Measurements from ENCODE around the gene MAP4K5. TPM values are rescaled to one million over a fixed set of nuclear protein-coding genes. Genes with fewer than 3 reads are reported as not detected.

The MAP4K5 gene
- total RNA-seq, 1 experiment from 2014 or later = 39.1 TPM

DNA sequence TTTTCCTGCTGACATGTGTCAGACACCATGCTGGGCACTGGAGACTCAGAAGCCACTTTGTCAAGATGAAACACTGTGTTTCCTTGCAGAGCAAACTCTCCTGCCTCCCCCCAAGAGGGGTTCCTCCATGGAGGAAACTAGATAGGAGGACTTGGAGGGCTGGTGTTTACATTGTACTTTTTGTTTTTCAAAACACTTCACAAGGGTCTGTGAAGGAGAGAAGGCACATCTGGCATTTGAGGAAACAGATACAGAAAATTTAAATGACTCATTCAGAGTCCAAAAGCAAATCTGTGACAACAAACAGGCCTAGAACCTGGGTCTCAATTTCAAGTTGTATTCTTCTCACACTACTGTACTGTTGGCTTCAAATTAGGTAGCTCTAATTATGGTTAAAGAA lies 128.9 kb downstream of the MAP4K5 start:
- Histone ChIP-seq H3K79me2 (ENCODE audit: insufficient read depth, low read length) (no peaks in the 10 kb centered on the region), H3K9me2 (ENCODE audit: insufficient read depth) (no peaks in the 10 kb centered on the region), H3K27me3 (ENCODE audit: insufficient read depth, low read length) (no peaks in the 10 kb centered on the region), H2AFZ (ENCODE audit: low read depth, low read length, poor library complexity, severe bottlenecking) (no peak overlapping the region), H3K27ac (ENCODE audit: low read depth, low read length) (no peak overlapping the region), H3K9ac (ENCODE audit: low read length) (no peak overlapping the region), H4K20me1 (ENCODE audit: insufficient read depth) (no peaks in the 10 kb centered on the region), H3K36me3 (ENCODE audit: control insufficient read depth in 1 of 2, insufficient read depth in 2 of 2, low read length in 2 of 2) (no peaks in the 10 kb centered on the region), H3K4me1 (ENCODE audit: control insufficient read depth in 1 of 2, insufficient read depth in 2 of 2, low read length in 2 of 2) (peaks cover 3 to 4% of the 10 kb centered on the region in 2 experiments; a peak in 2 of 4 replicates), H3K4me2 (ENCODE audit: low read length) (no peak overlapping the region), H3K4me3 (replicated peaks in 1 of 2; ENCODE audit: low read depth in 1 of 2, low read length in 2 of 2) (no peak overlapping the region), H3K9me3 (ENCODE audit: control insufficient read depth in 1 of 2, insufficient read depth in 1 of 2, low read depth in 1 of 2, low read length in 2 of 2) (no peaks in the 10 kb centered on the region)
- ChIA-PET RAD21 (ENCODE audit: low non-redundant PET in 1 of 2, low total read pairs in 2 of 2, uncharacterized antibody in 2 of 2, unreplicated experiment in 2 of 2) (no interaction called here), CTCF (interaction anchor here (0.7 kb wide), 1 partner anchor 55 kb away, joined by 3 read pairs; no protein-coding TSS in a partner anchor), POLR2A (no interaction called here)
- intact Hi-C loops (cut with micrococcal nuclease) = no loop called here
- TF ChIP-seq TCF7L2 (IDR thresholded peaks at IDR 0.05; ENCODE audit: borderline replicate concordance, extremely low read depth, insufficient read depth, insufficient read length) (no peak), EGR1 (IDR thresholded peaks at IDR 0.05; ENCODE audit: low read depth) (no peak), ZFX (IDR thresholded peaks at IDR 0.05) (no peak), SIN3A (IDR thresholded peaks at IDR 0.05; ENCODE audit: low read depth) (no peak), EZH2 (IDR thresholded peaks at IDR 0.05) (no peak), SRF (IDR thresholded peaks at IDR 0.05; ENCODE audit: low read depth) (no peak), CEBPB (IDR thresholded peaks at IDR 0.05; ENCODE audit: low read depth) (no peak), FOSL1 (IDR thresholded peaks at IDR 0.05; ENCODE audit: low read depth) (no peak), SP1 (IDR thresholded peaks at IDR 0.05; ENCODE audit: low read depth) (no peak), RAD21 (IDR thresholded peaks at IDR 0.05; ENCODE audit: low read depth) (no peak), POLR2A (IDR thresholded peaks at IDR 0.05; ENCODE audit: borderline replicate concordance, extremely low read depth, insufficient read depth, insufficient read length) (no peak), POLR2AphosphoS5 (IDR thresholded peaks at IDR 0.05; ENCODE audit: low read depth, low read length) (no peak), ZNF274 (IDR thresholded peaks at IDR 0.05; ENCODE audit: low read depth, low read length) (no peak)
- TF ChIP-seq, protein P1, sequence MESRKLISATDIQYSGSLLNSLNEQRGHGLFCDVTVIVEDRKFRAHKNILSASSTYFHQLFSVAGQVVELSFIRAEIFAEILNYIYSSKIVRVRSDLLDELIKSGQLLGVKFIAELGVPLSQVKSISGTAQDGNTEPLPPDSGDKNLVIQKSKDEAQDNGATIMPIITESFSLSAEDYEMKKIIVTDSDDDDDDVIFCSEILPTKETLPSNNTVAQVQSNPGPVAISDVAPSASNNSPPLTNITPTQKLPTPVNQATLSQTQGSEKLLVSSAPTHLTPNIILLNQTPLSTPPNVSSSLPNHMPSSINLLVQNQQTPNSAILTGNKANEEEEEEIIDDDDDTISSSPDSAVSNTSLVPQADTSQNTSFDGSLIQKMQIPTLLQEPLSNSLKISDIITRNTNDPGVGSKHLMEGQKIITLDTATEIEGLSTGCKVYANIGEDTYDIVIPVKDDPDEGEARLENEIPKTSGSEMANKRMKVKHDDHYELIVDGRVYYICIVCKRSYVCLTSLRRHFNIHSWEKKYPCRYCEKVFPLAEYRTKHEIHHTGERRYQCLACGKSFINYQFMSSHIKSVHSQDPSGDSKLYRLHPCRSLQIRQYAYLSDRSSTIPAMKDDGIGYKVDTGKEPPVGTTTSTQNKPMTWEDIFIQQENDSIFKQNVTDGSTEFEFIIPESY (IDR thresholded peaks at IDR 0.05; ENCODE audit: extremely low read depth, insufficient replicate concordance, low read length) = no peak
- TF ChIP-seq, protein P2, sequence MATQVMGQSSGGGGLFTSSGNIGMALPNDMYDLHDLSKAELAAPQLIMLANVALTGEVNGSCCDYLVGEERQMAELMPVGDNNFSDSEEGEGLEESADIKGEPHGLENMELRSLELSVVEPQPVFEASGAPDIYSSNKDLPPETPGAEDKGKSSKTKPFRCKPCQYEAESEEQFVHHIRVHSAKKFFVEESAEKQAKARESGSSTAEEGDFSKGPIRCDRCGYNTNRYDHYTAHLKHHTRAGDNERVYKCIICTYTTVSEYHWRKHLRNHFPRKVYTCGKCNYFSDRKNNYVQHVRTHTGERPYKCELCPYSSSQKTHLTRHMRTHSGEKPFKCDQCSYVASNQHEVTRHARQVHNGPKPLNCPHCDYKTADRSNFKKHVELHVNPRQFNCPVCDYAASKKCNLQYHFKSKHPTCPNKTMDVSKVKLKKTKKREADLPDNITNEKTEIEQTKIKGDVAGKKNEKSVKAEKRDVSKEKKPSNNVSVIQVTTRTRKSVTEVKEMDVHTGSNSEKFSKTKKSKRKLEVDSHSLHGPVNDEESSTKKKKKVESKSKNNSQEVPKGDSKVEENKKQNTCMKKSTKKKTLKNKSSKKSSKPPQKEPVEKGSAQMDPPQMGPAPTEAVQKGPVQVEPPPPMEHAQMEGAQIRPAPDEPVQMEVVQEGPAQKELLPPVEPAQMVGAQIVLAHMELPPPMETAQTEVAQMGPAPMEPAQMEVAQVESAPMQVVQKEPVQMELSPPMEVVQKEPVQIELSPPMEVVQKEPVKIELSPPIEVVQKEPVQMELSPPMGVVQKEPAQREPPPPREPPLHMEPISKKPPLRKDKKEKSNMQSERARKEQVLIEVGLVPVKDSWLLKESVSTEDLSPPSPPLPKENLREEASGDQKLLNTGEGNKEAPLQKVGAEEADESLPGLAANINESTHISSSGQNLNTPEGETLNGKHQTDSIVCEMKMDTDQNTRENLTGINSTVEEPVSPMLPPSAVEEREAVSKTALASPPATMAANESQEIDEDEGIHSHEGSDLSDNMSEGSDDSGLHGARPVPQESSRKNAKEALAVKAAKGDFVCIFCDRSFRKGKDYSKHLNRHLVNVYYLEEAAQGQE (IDR thresholded peaks at IDR 0.05; ENCODE audit: low read depth) = no peak
- TF ChIP-seq, protein P3, sequence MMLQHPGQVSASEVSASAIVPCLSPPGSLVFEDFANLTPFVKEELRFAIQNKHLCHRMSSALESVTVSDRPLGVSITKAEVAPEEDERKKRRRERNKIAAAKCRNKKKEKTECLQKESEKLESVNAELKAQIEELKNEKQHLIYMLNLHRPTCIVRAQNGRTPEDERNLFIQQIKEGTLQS (IDR thresholded peaks at IDR 0.05) = no peak
- TF ChIP-seq, protein P4, sequence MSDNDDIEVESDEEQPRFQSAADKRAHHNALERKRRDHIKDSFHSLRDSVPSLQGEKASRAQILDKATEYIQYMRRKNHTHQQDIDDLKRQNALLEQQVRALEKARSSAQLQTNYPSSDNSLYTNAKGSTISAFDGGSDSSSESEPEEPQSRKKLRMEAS (IDR thresholded peaks at IDR 0.05) = no peak
- TF ChIP-seq, protein P5, sequence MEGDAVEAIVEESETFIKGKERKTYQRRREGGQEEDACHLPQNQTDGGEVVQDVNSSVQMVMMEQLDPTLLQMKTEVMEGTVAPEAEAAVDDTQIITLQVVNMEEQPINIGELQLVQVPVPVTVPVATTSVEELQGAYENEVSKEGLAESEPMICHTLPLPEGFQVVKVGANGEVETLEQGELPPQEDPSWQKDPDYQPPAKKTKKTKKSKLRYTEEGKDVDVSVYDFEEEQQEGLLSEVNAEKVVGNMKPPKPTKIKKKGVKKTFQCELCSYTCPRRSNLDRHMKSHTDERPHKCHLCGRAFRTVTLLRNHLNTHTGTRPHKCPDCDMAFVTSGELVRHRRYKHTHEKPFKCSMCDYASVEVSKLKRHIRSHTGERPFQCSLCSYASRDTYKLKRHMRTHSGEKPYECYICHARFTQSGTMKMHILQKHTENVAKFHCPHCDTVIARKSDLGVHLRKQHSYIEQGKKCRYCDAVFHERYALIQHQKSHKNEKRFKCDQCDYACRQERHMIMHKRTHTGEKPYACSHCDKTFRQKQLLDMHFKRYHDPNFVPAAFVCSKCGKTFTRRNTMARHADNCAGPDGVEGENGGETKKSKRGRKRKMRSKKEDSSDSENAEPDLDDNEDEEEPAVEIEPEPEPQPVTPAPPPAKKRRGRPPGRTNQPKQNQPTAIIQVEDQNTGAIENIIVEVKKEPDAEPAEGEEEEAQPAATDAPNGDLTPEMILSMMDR (IDR thresholded peaks at IDR 0.05 in 2 of 3, conservative IDR thresholded peaks at IDR 0.05 in 1 of 3; ENCODE audit: borderline replicate concordance in 1 of 3, insufficient read depth in 1 of 3, low read depth in 2 of 3, low read length in 2 of 3) = no peak
- BruUV-seq (replicated peaks) = no TSS peak
- DNase-seq (ENCODE audit: low read depth, low spot score) = no peak
- no peak for ATAC-seq
